Measurements from ENCODE around the gene PLEKHN1.

Gene PLEKHN1, protein sequence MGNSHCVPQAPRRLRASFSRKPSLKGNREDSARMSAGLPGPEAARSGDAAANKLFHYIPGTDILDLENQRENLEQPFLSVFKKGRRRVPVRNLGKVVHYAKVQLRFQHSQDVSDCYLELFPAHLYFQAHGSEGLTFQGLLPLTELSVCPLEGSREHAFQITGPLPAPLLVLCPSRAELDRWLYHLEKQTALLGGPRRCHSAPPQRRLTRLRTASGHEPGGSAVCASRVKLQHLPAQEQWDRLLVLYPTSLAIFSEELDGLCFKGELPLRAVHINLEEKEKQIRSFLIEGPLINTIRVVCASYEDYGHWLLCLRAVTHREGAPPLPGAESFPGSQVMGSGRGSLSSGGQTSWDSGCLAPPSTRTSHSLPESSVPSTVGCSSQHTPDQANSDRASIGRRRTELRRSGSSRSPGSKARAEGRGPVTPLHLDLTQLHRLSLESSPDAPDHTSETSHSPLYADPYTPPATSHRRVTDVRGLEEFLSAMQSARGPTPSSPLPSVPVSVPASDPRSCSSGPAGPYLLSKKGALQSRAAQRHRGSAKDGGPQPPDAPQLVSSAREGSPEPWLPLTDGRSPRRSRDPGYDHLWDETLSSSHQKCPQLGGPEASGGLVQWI

DNA sequence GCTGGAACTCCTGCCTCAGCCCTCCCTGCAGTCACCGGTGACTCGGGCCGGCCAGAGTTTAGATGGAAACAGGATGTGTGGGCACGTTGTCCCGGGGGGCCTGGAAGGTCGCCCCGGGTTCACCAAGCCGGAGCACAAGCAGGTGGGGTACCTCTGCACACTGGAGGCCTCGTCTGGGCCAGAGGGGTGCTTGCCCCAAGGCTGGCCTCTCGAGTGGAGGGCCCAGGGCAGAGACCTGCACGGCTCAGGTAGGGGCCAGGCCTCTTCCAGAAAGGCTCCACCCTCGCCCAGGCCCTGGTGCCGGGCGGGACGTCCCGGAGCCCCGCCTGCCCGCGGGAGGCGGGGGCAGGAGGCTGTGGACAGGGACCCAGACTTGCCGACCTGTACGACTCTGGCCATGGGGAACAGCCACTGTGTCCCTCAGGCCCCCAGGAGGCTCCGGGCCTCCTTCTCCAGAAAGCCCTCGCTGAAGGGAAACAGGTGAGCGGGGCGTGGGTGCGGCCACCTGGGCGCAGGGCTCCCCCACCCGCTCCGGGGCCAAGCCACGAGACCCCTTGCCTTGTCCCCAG, at the start of gene PLEKHN1:
TSS of gene PLEKHN1 (plus strand) at position 348 of the 569 bp plus-strand sequence. CDS start at position 398, 50 bp downstream.
- no peak for DNase-seq (ENCODE audit: low read depth)

DNA sequence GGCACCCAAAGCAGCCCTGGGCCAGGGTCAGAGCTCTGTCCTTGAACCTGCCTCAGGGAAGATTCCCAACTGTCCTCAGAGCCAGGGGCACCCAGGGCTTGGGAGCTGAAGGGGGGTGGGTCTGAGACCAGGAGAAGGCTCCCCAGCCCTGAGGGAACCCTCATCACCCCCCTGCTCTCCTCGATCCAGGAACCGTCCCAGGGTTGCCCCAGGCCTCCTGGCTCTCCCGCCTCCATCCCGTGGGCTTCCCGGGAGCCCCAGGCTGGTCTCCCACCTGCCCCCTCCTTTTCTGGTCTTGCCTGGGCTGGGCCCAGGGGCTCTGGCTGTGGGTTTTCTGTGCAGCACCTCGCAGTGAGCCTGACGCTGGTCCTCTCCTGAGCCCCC, 49.2 kb upstream of the PLEKHN1 start:
- DNase-seq (ENCODE audit: low read depth): no peak

DNA sequence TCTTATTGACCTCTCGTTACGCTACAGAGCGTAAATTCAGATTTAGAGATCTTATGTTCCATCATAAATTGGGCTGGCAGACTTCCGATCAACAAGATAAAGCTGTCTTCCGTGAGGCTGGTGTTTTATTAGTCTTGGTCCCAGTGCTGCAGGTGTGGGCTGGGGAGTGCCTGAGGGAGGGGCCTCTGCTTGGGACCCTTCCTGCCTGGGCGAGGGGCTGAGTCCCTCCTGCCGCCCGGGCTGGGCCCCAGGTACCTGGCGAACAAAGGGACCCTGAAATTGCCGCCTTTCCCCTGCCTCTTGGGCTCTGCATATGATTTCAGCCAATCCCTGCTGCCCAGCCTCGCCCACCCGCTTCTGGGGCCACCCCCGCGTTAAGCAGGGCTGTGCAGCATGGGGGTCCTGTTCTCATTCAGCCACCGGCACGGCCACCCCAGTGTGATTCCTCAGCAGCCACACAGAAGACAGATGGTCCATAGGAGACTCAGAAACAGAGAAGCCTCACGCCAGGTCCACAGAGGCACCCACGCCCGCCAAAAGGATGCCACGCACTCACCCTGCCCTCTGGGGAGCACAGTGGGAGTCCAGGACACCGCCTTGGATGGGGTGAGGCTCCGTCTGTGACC, 48.7 kb upstream of the PLEKHN1 start:
- DNase-seq (ENCODE audit: low read depth): no peak

DNA sequence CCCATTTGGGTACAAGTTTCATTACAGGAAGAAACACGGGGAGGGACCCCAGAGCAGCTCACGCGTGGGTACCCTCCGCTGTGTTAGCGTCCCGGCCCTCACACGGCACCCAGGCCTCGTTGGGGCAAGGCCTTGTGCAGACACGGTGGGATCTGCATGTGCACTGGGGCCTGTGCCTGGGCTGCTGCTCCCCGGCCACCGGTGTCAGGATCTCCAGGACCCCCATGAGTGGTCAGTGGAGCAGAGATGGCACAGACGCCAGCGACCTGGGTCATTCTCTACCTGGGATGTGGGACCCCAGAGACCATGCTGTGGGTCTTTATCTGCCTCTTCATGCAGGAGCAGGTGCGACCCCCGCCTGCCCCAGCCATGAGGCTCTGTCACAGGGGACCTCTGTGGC, 47.9 kb upstream of the PLEKHN1 start:
- DNase-seq (ENCODE audit: low read depth): no peak

DNA sequence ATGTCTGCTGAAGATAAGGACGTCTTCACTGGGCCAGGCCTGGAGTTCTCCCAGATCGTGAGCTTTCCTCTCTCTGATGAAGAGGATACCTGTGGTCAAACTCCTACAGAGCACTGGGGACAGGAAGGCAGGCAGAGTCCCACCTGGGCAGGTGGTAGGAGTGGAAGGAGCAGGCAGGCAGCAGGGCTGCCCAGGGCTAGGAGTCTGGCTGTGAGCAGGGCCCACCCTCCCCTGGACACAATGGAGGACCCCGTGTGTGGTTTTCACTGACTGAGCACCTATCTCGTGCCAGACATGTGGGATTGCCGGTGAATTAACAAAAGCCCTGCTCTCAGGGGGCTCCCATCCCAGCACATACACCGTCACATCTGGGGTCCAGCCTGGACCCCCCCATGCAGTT, 47.4 kb upstream of the PLEKHN1 start:
- no peak for DNase-seq (ENCODE audit: low read depth)

DNA sequence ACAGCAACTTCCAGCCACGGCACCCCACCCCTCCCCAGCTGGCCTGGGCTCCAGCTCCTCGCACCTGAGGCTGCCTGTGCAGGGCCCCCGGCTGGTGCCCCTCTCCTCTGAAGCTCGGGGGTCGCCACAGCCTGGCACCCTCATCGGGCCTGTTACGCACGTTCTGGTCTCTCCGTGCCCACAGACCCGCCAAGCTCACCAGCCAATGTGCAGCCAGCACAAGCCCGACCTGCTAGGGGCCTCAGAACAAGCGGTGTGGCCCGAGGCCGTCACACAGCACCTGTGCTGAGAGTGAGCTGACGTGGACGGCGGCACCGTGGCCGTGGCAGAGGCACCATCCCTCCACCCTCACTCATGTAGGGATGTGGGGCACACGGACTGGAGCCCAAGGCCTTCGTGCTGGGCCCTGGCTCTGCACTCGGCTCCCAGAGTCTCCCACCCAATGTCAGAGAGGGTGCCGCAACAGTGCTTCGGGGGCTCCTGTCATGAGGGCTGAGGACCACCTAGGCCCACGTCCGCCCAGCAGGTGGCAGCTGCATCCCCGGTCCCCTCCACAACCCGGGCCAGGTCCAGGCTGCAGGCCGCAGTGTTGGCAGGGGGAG, 46.9 kb upstream of the PLEKHN1 start:
- DNase-seq (ENCODE audit: low read depth): no peak

DNA sequence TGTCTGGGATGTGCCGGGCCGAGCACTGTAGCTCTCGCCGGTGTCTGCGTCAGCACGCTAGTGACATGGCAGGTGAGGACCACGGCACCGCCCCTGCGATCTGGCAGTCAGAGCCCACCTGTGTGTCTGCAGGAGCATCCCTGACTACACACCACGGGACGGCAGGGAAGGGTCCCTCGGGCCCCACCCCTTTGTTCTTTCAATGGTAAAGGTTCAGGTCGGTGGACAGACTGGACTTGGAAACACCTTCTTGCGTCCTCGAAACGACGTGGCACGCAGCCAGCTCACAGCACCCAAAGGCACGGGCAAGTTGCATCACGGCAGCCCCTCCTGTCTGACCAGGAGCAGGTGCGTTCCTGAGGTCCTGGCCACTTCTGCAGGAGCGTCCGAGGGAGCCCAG, 46.3 kb upstream of the PLEKHN1 start:
- no peak for DNase-seq (ENCODE audit: low read depth)

DNA sequence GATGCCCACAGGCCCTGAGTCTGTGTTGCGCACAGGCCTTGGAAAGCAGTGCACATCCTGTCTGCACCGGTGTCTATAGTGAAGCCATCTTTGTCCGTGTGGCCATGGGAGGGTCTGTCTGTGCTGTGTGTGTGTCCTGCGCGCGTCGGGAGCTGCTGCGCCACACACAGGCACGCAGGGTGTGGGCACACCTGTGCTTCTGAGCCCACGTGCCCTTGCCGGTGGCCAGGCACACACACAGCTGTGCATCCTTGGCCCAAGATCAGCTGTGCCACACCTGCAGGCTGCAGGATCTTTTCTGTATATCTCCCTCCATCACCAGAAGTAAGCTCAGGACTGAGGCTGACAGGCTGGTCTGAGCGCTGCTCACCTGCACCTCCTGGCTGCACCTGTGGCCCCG, 45.8 kb upstream of the PLEKHN1 start:
- DNase-seq (ENCODE audit: low read depth): no peak

DNA sequence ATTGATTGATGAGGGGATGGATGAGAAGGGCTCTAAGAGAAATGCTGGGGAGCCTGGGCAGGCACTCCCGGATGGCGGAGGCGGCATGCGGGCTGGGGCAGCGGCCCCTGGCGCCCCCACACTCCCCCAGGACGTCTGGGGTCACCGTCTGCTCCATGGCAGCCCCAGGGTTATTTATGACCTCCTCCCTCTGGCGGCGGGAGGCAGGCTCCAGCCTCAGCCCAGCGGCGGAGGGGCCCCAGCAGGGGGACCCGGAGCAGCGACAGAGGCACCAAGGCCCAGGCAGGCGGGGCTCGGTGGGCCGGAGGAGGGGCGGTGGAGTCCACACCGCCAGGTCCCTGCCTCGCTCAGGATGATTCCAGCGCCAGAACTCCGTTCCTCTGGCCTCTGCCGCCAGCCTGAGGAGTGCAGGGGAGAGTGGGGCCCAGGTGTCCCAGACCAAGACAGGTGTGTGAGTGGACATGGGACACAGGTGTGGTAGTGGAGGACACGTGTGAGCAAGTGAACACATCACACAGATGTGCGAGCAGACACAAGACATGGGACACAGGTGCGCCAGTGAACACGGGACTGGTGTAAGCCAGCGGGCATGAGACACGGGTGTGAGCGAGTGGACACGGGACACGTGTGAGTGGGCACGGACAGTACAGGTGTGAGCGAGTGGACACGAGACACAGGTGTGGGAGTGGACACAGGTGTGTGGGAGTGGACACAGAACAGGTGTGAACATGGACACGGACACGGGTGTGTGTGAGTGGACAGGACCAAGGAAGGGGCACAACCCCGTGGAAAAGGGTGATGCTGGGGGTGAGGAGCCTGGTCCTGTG, 45.1 kb upstream of the PLEKHN1 start:
- DNase-seq (ENCODE audit: low read depth): no peak

DNA sequence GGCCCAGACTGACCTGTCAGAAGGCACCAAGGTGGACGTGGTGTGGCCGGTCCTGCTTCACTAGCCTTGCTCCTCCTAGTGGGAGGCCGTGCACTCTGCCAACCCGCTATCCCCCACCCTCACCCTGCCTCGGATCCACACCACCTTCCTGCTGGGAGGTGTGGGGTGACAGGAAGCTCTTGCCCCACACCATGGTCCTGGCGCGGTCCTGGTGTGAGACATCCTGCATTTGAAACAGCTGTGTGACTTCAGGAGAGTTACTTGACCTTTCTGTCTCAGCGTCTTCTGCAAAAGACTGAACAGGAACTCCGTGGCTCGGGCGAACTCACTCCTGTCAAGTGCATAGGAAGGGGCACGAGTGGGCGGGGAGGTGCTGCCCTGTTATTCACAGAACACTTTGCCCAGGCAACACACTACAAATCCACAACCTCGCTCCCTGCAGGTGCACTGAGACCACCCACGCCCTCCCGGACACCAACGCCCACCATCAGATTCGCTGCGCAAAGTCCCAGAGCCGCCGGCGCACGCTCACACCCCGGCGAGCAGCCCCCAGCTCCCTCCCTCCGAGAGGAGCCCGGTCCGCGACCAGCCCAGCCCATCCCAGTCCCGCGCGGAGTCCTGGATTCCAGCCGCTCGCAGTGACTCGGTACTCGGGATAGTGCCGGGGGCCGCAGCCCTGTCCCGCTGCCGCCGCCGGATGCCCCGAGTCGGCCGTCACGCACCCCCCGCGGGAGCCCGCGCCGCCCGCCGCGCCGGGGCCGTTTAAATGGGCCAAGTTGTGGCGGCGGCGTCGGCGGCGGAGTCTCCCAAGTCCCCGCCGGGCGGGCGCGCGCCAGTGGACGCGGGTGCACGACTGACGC, 42.9 kb upstream of the PLEKHN1 start, which contains the start of gene SAMD11:
TSS of gene SAMD11 (plus strand) at position 793 of the 860 bp plus-strand sequence. CDS start 509 bp downstream, outside the sequence.
- no peak for DNase-seq (ENCODE audit: low read depth)

DNA sequence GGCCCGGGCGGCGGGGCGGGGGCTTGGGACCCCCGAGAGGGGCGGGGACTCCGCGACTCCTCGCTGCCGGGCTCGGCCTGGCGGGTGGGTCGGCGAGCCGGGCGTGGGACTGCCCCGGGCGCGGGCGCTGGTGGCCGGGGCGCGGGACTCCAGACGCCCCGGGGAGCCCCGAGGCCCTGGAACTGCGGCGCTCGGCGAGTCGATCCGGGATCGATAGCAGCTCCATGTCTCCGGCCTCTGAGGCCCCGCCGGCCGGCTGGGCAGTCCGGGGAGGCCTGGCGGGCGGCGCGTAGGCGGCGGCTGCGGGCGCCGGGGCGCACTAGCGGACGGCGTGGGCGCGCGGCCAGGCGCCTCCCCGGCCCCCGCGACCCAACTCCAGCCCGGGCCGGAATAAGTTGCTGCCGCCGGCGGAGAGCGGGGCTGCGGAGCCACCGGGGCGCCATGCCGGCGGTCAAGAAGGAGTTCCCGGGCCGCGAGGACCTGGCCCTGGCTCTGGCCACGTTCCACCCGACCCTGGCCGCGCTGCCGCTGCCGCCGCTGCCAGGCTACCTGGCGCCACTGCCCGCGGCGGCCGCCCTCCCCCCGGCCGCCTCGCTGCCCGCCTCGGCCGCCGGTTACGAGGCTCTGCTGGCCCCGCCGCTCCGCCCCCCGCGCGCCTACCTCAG, 42.2 kb upstream of the PLEKHN1 start:
- no peak for DNase-seq (ENCODE audit: low read depth)

DNA sequence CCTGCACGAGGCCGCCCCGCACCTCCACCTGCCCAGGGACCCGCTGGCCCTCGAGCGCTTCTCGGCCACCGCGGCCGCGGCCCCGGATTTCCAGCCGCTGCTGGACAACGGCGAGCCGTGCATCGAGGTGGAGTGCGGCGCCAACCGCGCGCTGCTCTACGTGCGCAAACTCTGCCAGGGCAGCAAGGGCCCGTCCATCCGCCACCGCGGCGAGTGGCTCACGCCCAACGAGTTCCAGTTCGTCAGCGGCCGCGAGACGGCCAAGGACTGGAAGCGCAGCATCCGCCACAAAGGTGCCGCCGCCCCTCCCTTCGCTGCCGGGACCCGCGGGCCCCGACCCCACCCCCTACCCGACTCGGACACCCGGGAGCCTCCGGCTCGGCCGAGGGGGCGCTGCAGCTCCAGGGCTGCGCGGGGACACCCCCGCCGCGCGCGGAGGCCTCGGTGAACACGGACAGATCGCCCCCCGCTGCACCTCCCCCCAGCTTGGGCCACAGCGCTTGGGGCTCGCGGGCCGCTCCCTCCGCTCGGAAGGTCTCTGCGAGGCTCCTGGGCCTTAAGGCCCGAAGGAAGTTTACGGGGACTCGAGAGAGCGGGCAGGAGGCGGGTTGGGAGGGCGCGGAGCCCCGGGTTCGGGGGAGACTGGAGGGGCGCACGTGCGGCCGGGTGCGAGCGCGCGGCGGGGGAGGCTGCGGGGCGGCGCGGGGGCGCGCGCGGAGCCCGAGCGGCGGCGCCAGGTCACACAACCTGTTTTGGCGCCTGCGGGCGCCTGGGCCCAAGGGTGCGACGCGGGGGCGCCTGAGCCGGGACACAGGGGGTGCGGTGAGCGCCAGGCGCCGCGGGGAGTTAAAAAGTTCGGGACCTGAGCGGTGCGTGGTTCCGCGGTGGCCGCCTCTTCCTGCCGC, 41.4 kb upstream of the PLEKHN1 start:
- DNase-seq (ENCODE audit: low read depth): no peak

DNA sequence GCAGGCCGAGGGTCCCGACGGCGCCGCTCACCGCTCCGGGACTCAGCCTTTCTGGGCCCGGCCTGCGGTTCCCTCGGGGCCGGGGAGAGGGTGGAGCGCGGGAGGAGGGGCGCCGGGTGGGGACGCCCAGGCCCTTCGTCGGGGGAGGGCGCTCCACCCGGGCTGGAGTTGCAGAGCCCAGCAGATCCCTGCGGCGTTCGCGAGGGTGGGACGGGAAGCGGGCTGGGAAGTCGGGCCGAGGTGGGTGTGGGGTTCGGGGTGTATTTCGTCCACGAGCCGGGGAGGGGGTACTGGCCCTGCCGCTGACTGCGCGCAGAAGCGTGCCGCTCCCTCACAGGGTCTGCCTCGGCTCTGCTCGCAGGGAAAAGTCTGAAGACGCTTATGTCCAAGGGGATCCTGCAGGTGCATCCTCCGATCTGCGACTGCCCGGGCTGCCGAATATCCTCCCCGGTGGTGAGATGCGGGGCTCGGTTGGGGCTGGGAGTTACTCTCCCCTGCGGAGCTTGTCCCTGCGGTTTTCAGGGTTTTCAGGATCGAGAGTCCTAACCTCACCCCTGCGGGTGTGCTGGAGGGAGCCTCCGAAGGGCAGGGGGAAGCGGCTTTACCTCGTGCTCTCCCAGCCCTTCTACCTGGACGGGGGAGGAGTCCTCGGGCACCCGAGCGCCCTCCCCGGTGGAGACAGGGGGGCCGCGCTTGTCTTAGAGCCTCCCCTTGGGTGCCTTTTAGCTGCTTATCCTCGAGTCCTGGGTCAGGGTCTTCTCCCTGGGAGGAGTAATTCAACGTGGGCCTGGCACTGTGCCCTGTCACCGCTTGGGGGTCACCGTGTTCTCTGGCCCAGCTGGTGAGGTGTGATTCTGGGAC, 40.5 kb upstream of the PLEKHN1 start:
- DNase-seq (ENCODE audit: low read depth): no peak

DNA sequence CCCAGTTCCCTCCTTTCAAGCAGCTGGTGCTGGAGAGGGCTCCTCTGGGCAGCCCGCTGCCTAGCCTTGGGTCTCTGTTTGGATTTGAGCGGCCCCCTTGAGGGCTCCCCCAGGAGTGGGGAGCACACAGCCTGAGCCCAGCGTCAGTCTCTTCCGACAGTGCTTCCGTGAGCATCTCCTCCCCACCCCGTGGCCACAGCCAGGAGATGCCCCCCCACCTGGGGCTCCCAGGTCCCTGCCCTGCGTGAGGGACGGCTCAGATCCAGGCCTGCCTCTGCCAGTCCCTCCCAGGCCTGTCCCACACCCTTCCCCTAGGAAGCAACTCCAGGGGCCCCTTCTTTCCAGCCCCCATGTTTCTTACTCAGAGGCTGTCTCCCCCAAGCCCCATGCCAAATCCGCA, 39.0 kb upstream of the PLEKHN1 start:
- no peak for DNase-seq (ENCODE audit: low read depth)

DNA sequence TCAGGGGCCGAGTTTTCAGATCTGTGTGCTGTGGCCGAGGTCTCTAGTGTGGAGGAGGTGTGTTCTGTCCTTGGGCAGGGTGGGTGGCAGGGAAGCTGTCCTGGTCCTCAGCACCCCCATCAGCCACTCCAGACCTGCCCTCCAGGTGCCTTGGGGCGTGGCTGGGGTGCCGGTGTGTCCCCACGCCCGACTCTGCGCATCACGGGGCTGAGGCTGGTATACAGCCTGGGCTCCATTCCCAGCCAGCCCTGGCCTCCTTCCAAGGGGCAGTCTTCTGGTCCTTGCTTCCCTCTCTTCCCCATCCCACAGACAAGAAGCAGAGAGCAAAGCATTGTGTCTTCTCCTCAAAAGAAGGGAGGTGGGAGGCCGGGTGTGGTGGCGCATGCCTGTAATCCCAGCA, 38.5 kb upstream of the PLEKHN1 start:
- DNase-seq (ENCODE audit: low read depth): no peak

DNA sequence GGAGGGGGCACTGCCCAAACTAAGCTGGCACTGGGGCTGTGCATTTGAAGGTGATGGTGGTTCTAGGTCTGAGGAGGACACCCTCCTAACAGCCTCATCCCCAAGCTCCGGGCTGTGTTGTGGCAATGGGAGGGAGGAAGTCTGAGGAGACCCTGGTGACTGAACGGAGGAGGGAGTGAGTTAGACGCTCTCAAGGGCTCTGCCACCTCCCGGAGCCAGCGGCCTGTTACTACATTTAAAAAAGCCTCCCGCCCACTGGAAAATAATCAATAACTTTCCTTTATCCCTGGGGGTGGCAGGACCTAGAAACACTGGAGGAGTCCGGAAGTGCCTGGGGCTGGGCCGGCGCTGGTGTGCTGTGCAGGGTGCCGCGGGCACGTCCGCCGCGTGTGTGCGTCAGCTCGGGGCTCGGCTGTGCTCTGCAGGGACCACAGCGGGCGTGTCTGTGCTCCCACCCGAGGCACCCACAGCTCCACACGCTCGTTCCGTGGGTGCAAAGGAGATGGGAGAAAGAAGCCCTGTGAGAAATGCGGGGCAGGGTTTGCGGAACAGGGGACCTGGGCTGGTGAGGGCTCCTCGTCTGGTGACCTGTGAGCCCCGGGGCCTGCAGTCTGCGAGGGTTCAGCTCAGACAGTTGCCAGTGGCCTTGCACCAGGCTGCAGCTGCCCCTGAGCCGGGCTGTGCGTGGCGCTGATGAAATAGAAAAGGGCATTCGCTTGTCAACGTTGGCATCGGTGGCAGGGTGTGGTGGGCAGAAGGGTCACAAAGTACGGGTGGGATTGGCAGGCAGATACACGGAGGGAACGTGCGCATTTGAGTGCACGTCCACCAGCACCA, 37.2 kb upstream of the PLEKHN1 start:
- DNase-seq (ENCODE audit: low read depth): no peak

All from CMK (cell line).